ENCODE data around the gene UBA1.

- no peak for TF ChIP-seq CTCF (IDR thresholded peaks at IDR 0.05; ENCODE audit: insufficient read depth, low read depth, low read length)
- TF ChIP-seq EZH2 (IDR thresholded peaks at IDR 0.05; ENCODE audit: insufficient read depth, low read length): no peak
Observed at GRCh38 chrX:47178337-47178736, 15.3 kb upstream of the UBA1 start.
